Psoas muscle (tissue), 8 donors: Measurements from ENCODE around the gene USP16. TPM values are rescaled to one million over a fixed set of nuclear protein-coding genes. Genes with fewer than 3 reads are reported as not detected.
A peak's percentile ranks its signal among the peaks of the same experiment; 100 is the strongest.
"Not testable (repeated sequence)": the region's sequence is repeated elsewhere in the genome, so short reads cannot be mapped to it uniquely, and the experiment has no call there.

Experiments
- ATAC-seq, 4 donors: fragments of 200-7000 bp; cut with Tn5 transposase; one replicate each; pipeline ENCODE4 v1.9.1; 2020; ENCODE audit warnings: moderate library complexity in 3 of 4, mild to moderate bottlenecking in 2 of 4
- DNase-seq, 2 donors: peaks; one replicate each; pipeline ENCODE4 v3.0.0-alpha.2; 2020
- H3K27ac ChIP-seq: fragments of 200-600 bp; one replicate; pipeline ENCODE4 v1.8.0; 2022
- H3K27me3 ChIP-seq, 3 donors: fragments of 200-600 bp in 1 of 3; one replicate each; pipeline versions ENCODE4 v1.6.1 to v1.8.0; 2013 to 2022; ENCODE audit warnings: low read length in 2 of 3, mild to moderate bottlenecking in 2 of 3, moderate library complexity in 1 of 3; ENCODE audit not compliant: insufficient read depth in 3 of 3
- H3K36me3 ChIP-seq, 2 donors: fragments of 200-600 bp in 1 of 2; one replicate each; pipeline versions ENCODE4 v1.6.1 to v1.8.0; 2013 to 2022; ENCODE audit warnings: low read depth in 1 of 2, mild to moderate bottlenecking in 1 of 2, moderate library complexity in 1 of 2; ENCODE audit not compliant: insufficient read depth in 1 of 2
- H3K4me1 ChIP-seq: fragments of 200-600 bp; one replicate; pipeline ENCODE4 v1.8.0; 2022
- H3K4me3 ChIP-seq: fragments of 200-600 bp; one replicate; pipeline ENCODE4 v1.8.0; 2022; ENCODE audit warnings: mild to moderate bottlenecking
- H3K9me3 ChIP-seq: fragments of 200-600 bp; one replicate; pipeline ENCODE4 v1.8.0; 2022
- WGBS, 3 donors: extraction: QIAGEN DNeasy Blood & Tissue Kit; methylation state at CpG; one replicate each; pipeline versions ENCODE4 v1.1.6 to v1.1.7; 2013; 5-methylcytosine and 5-hydroxymethylcytosine counted together
- intact Hi-C, 2 donors: fragments of 100-400 bp; cut with DNase I; formaldehyde crosslinking; loops; one replicate each; pipeline versions ENCODE4 v1.11.0 to v1.14.2; 2022
- polyA plus RNA-seq, 3 donors: library from polyadenylated mRNA; stranded (reverse); fragments of 200-250 nt; gene quantifications; one replicate each; pipeline ENCODE4 v1.2.3, GENCODE V29; 2013
- total RNA-seq, 4 donors: library from RNA; stranded (reverse); fragmentation: NEBNext Ultra II Directional in 2 of 4; extraction: Animal tissue kit (Norgen Biotek cat#: 25700) in 2 of 4; gene quantifications; one replicate each; pipeline versions ENCODE4 v1.2.1 to v1.2.4, GENCODE V29; 2021 to 2023
- TF ChIP-seq, protein P1 (sequence below): fragments of 200-600 bp; IDR thresholded peaks from one replicate; pipeline ENCODE4 v1.8.0; 2022; ENCODE audit warnings: antibody characterized with exemption
- donor health status: healthy with polysubstance abuse.
- donor health status: DM: no; HTN: no; CAD: no; lungs with moderate emphysema.
- donor health status: Bipolar disorder and iron deficiency.
- donor health status: healthy.
- donor health status: DM: yes; HTN: yes; CAD: no.
- donor health status: DM: no; HTN: no; CAD: no.
- donor health status: DM: no; HTN: no; CAD: no.
- donor health status: DM: yes; HTN: yes; CAD: no.

Gene USP16
- total and polyA plus RNA-seq, 7 donors = 26.3 to 45.1 (median 38.0) TPM

DNA sequence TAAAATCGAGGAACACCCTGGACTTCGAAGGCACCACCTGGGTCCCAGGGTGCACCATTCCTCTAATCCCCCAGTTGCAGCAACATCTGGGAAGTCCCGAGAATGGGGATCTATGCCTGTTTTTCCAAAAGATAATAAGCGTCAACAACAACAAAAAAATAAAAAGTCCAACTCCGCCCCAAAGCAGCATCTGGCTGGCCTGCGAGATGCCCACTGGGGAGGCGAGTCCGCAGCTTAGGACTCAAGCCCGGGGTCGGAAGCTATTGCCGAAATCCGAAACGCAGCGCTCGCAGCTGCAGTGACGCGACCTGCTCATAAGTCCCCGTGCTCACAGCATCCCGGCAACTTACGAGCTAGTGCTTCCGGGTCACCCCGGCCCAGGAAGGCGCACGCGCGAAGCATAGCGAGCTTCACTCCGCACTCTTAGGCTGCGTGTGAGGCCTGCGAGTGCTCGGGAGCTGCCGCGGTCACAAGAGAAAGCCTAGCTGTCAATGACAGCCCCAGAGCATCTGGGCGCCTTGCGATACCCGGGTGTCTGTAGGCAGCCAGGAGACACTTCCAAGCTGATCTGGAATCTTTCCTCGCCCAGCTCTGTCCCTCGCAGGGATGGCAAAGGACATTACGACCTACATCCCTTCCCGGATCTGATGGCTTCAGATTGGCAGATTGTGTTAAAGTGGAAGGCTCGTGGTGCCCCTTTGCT is 21.9 kb upstream of the USP16 start:
- H3K9me3 ChIP-seq = no peaks in the 10 kb centered on the region
- no peaks in the 10 kb centered on the region for H3K27me3 ChIP-seq
- H3K4me1 ChIP-seq = peaks cover 5% of the 10 kb centered on the region
- peaks cover 3 to 24% of the 10 kb centered on the region in 2 donors for H3K36me3 ChIP-seq
- DNase-seq = peak; percentile 96 to 98
- TF ChIP-seq, protein P1, sequence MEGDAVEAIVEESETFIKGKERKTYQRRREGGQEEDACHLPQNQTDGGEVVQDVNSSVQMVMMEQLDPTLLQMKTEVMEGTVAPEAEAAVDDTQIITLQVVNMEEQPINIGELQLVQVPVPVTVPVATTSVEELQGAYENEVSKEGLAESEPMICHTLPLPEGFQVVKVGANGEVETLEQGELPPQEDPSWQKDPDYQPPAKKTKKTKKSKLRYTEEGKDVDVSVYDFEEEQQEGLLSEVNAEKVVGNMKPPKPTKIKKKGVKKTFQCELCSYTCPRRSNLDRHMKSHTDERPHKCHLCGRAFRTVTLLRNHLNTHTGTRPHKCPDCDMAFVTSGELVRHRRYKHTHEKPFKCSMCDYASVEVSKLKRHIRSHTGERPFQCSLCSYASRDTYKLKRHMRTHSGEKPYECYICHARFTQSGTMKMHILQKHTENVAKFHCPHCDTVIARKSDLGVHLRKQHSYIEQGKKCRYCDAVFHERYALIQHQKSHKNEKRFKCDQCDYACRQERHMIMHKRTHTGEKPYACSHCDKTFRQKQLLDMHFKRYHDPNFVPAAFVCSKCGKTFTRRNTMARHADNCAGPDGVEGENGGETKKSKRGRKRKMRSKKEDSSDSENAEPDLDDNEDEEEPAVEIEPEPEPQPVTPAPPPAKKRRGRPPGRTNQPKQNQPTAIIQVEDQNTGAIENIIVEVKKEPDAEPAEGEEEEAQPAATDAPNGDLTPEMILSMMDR = no peak
- 1% methylated on average over 41 of the region's 41 CpGs for WGBS, 3 donors
- intact Hi-C loops = loop anchor here in 1 of 2 donors (1.0 kb wide), 1 partner anchor 22 kb away; the partner anchor contains the start of gene USP16
- peak overlapping the region; percentile 87 for H3K4me3 ChIP-seq
- ATAC-seq = peak; percentile 100
- peak overlapping the region; percentile 99 for H3K27ac ChIP-seq

DNA sequence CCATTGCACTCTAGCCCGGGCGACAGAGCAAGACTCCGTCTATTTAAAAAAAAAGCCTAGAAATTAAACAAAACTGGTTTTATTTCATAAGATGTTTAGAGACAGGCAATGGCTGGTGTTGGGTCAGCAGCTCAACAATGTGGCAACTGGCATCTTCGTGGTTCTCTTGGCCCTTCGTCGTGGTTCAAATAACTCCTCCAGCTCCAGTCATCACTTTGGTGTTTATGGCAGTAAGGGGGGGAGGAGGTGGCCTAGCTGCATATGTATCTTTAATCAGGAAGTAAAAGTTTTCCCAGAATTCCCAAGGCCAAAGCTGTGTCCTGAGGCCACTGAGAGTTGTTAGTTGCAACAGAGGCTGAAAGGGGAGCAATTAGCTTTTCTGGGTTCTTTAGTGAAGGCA is 18.8 kb upstream of the USP16 start:
- ATAC-seq = no peak
- DNase-seq = no peak
- Histone ChIP-seq H3K4me3 (no peak overlapping the region), H3K36me3 (peaks cover 3 to 43% of the 10 kb centered on the region in 2 donors), H3K4me1 (peaks cover 5% of the 10 kb centered on the region), H3K27ac (no peak overlapping the region), H3K9me3 (no peaks in the 10 kb centered on the region), H3K27me3 (no peaks in the 10 kb centered on the region)
- TF ChIP-seq, protein P1 = no peak
- intact Hi-C loops = no loop called here
- WGBS, 3 donors = 72 to 88% (median 76%) methylated on average over 6 of the region's 6 CpGs

DNA sequence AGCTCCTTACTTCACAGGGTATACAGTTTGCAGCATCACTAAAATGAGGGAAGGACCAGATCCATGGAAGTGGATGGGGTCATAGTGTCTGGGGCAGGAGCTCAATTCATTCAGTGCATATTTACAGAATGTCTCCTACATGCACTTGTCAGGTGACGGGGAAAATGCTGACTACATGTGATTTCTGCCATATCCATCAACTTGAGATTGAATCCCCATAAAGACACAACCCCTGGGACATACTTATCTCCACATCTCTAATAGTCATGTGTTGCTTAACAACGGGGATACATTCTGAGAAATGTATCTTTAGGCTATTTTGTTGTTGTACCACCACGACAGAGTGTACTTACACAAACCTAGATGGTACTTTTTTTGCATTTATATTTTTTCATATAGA is 17.3 kb upstream of the USP16 start:
- Histone ChIP-seq H3K27ac (no peak overlapping the region), H3K4me3 (no peak overlapping the region), H3K36me3 (peaks cover 3 to 43% of the 10 kb centered on the region in 2 donors), H3K27me3 (no peaks in the 10 kb centered on the region), H3K4me1 (peaks cover 5% of the 10 kb centered on the region), H3K9me3 (no peaks in the 10 kb centered on the region)
- no peak for ATAC-seq
- intact Hi-C loops = no loop called here
- DNase-seq = no peak
- TF ChIP-seq, protein P1 = no peak
- 90 to 95% (median 91%) methylated on average over 3 of the region's 3 CpGs for WGBS, 3 donors

DNA sequence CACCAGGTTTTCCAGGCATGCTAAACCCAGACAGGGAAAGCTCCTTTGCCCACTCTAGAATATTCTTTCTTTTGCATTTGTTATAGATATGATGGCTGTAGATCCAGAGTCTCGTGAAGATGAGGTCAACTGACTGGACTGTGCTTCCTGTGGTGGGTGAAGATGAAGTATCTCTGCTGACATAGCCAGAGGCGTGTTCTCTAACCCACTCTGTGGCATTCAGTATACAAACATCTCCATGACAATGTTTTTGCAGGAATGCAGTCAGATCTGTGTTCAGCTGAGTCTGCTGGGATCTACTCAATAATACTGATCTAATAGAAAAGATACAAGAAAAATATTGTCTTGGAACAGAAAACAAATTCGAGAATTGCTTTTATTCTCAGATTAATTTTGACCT is 16.7 kb upstream of the USP16 start:
- H3K9me3 ChIP-seq = no peaks in the 10 kb centered on the region
- ATAC-seq (no peak), DNase-seq (no peak)
- TF ChIP-seq, protein P1 = no peak
- H3K4me3 ChIP-seq = no peak overlapping the region
- peaks cover 3 to 43% of the 10 kb centered on the region in 2 donors for H3K36me3 ChIP-seq
- peaks cover 5% of the 10 kb centered on the region for H3K4me1 ChIP-seq
- intact Hi-C loops = no loop called here
- H3K27ac ChIP-seq = no peak overlapping the region
- no peaks in the 10 kb centered on the region for H3K27me3 ChIP-seq
- WGBS, 3 donors = 83 to 86% (median 83%) methylated on average over 3 of the region's 3 CpGs

GRCh38 chr21:29008367-29008766 is 16.1 kb upstream of the USP16 start:
- intact Hi-C loops = no loop called here
- WGBS, 3 donors = 89 to 94% (median 90%) methylated on average over 3 of the region's 3 CpGs
- peaks cover 3 to 43% of the 10 kb centered on the region in 2 donors for H3K36me3 ChIP-seq
- H3K27ac ChIP-seq = no peak overlapping the region
- no peaks in the 10 kb centered on the region for H3K9me3 ChIP-seq
- no peaks in the 10 kb centered on the region for H3K27me3 ChIP-seq
- no peak overlapping the region for H3K4me3 ChIP-seq
- peaks cover 5% of the 10 kb centered on the region for H3K4me1 ChIP-seq
- TF ChIP-seq, protein P1 = no peak
- ATAC-seq (no peak), DNase-seq (no peak)

DNA sequence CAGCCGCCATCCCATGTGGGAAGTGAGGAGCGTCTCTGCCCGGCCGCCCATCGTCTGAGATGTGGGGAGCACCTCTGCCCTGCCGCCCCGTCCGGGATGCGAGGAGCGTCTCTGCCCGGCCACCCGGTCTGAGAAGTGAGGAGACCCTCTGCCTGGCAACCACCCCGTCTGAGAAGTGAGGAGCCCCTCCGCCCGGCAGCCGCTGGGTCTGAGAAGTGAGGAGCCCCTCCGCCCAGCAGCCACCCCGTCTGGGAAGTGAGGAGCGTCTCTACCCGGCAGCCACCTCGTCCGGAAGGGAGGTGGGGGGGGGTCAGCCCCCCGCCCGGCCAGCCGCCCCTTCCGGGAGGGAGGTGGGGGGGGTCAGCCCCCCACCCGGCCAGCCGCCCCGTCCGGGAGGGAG is 13.2 kb upstream of the USP16 start:
- H3K9me3 ChIP-seq, ATAC-seq, H3K4me3 ChIP-seq, H3K27ac ChIP-seq, H3K4me1 ChIP-seq, H3K27me3 ChIP-seq, DNase-seq, intact Hi-C loops: not testable (repeated sequence)
- peaks cover 3 to 32% of the 10 kb centered on the region in 2 donors for H3K36me3 ChIP-seq
- 93 to 98% (median 97%) methylated on average over 7 to 21 of the region's 30 CpGs for WGBS, 3 donors
